Gastrocnemius medialis (tissue), 4 donors: Measurements from ENCODE around the gene FCRL2.

Experiments
- POLR2A ChIP-seq, 2 donors: fragments of 450-650 bp; IDR thresholded peaks; one replicate each; pipeline ENCODE4 v1.6.1; 2017; ENCODE audit warnings: antibody characterized with exemption in 2 of 2, mild to moderate bottlenecking in 2 of 2, moderate library complexity in 2 of 2
- TF ChIP-seq, protein P1 (sequence below), 5 experiments: fragments of 450-650 bp in 3 of 5; fragments of 200-600 bp in 2 of 5; sonication (generic) in 2 of 5; IDR thresholded peaks in 4 of 5; conservative IDR thresholded peaks in 1 of 5; 1 replicate in 4 of 5; 2 replicates in 1 of 5; pipeline ENCODE4 v1.5.1; 2016 to 2019; ENCODE audit warnings: antibody characterized with exemption in 5 of 5, mild to moderate bottlenecking in 3 of 5, moderate library complexity in 3 of 5

DNA sequence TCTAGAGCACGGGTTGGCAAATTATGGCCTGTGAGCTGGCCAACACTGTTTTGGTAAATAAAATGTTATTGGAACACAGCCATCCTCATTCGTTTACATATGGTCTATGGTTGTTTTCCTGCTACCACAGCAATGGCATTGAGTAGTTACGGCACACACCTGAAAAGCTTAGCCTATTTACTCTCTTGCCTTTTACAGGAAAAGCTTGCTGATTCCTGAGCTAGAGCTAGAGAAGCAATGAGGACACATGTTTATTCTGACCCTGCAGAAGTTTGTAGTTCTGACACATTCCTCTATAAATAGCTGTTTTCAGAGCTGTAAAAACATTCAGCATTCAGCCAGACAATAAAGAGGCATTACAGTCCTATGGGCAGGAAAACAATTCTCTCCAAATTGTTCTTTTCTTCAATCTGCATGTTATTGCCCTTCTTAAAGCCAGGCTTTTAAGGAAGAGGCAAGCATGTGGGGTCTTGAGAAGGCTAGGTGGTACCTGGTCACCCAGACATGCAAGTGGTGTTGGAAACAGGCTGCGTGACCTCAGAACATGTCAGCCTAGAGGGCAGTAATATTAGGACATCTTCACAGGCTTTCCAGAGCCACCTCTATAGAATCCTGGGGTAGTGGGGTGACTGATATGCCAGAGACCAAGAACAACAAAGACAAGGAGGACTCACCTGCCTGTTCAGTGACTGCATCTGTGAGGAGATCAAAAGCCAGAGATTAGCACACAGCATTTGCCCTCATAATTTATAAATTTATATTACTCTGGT lies 1.6 kb downstream of the FCRL2 start:
- TF ChIP-seq, protein P1, sequence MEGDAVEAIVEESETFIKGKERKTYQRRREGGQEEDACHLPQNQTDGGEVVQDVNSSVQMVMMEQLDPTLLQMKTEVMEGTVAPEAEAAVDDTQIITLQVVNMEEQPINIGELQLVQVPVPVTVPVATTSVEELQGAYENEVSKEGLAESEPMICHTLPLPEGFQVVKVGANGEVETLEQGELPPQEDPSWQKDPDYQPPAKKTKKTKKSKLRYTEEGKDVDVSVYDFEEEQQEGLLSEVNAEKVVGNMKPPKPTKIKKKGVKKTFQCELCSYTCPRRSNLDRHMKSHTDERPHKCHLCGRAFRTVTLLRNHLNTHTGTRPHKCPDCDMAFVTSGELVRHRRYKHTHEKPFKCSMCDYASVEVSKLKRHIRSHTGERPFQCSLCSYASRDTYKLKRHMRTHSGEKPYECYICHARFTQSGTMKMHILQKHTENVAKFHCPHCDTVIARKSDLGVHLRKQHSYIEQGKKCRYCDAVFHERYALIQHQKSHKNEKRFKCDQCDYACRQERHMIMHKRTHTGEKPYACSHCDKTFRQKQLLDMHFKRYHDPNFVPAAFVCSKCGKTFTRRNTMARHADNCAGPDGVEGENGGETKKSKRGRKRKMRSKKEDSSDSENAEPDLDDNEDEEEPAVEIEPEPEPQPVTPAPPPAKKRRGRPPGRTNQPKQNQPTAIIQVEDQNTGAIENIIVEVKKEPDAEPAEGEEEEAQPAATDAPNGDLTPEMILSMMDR (IDR thresholded peaks at IDR 0.05 in 4 of 5, conservative IDR thresholded peaks at IDR 0.05 in 1 of 5): no peak
- TF ChIP-seq POLR2A (IDR thresholded peaks at IDR 0.05): no peak
